Breast epithelium (tissue), 4 donors: ENCODE data around the gene CCDC178. TPM values are rescaled to one million over a fixed set of nuclear protein-coding genes. Genes with fewer than 3 reads are reported as not detected.

Experiments
- DNase-seq, 2 donors: peaks; one replicate each; pipeline ENCODE4 v3.0.0-alpha.2; 2019; ENCODE audit warnings: low spot score in 2 of 2
- H3K27ac ChIP-seq, 2 donors: fragments of 200-600 bp; sonication (generic) in 1 of 2; one replicate each; pipeline ENCODE4 v1.5.1; 2016 to 2019; ENCODE audit warnings: mild to moderate bottlenecking in 1 of 2
- H3K27me3 ChIP-seq, 2 donors: fragments of 200-600 bp; sonication (generic) in 1 of 2; one replicate each; pipeline versions ENCODE4 v1.5.1 to v1.6.0; 2017 to 2019; ENCODE audit warnings: control low read depth in 1 of 2, mild to moderate bottlenecking in 1 of 2
- H3K36me3 ChIP-seq: fragments of 200-600 bp; one replicate; pipeline ENCODE4 v1.5.1; 2019
- H3K4me1 ChIP-seq, 2 donors: fragments of 200-600 bp; sonication (generic); one replicate each; pipeline ENCODE4 v1.5.1; 2016 to 2019; ENCODE audit warnings: control low read depth in 1 of 2
- H3K4me3 ChIP-seq, 3 donors: fragments of 200-600 bp; sonication (generic); 1 replicate in 2 of 3; 2 replicates in 1 of 3; pipeline ENCODE4 v1.5.1; 2016 to 2019; ENCODE audit warnings: mild to moderate bottlenecking in 3 of 3, moderate library complexity in 2 of 3
- H3K9me3 ChIP-seq, 2 donors: fragments of 200-600 bp; sonication (generic) in 1 of 2; one replicate each; pipeline ENCODE4 v1.5.1; 2016 to 2019; ENCODE audit warnings: control low read depth in 1 of 2
- CTCF ChIP-seq, 3 donors: fragments of 450-650 bp; IDR thresholded peaks; one replicate each; pipeline ENCODE4 v1.5.1; 2016 to 2017; ENCODE audit warnings: antibody characterized with exemption in 3 of 3, mild to moderate bottlenecking in 3 of 3, moderate library complexity in 3 of 3
- POLR2A ChIP-seq: fragments of 450-650 bp; IDR thresholded peaks from one replicate; pipeline ENCODE4 v1.6.1; 2016; ENCODE audit warnings: antibody characterized with exemption, mild to moderate bottlenecking, moderate library complexity
- POLR2AphosphoS5 ChIP-seq, 3 donors: sonication (generic); formaldehyde crosslinking; IDR thresholded peaks; one replicate each; pipeline ENCODE4 v1.6.1; 2017; ENCODE audit warnings: antibody characterized with exemption in 3 of 3
- intact Hi-C: fragments of 100-400 bp; cut with DNase I; formaldehyde crosslinking; loops from one replicate; pipeline ENCODE4 v1.15.1; 2023; ENCODE audit warnings: low total_unique reads
- total RNA-seq, 3 donors: library from RNA; depleted of rRNA; stranded (reverse); fragments of >200 nt; gene quantifications; one replicate each; pipeline ENCODE4 v1.1.0, GENCODE V29; 2016

The CCDC178 gene
- total RNA-seq, 3 donors from 2014 or later = 1.6 to 4.6 (median 3.5) TPM

- H3K4me1 ChIP-seq = no peaks in the 10 kb centered on the region
- H3K27me3 ChIP-seq = no peaks in the 10 kb centered on the region
- TF ChIP-seq POLR2AphosphoS5 (IDR thresholded peaks at IDR 0.05) (no peak), POLR2A (no peak), CTCF (IDR thresholded peaks at IDR 0.05) (no peak)
- no peak overlapping the region for H3K27ac ChIP-seq
- H3K36me3 ChIP-seq = no peaks in the 10 kb centered on the region
- intact Hi-C loops = no loop called here
- no peak overlapping the region for H3K4me3 ChIP-seq
- H3K9me3 ChIP-seq = no peaks in the 10 kb centered on the region
- no peak for DNase-seq
Measured at GRCh38 chr18:32918692-32919250, 521.8 kb downstream of the CCDC178 start.

GRCh38 chr18:32915516-32915915 lies 525.0 kb downstream of the CCDC178 start:
- Histone ChIP-seq H3K27ac (no peak overlapping the region), H3K27me3 (no peaks in the 10 kb centered on the region), H3K9me3 (no peaks in the 10 kb centered on the region), H3K36me3 (no peaks in the 10 kb centered on the region), H3K4me1 (no peaks in the 10 kb centered on the region), H3K4me3 (no peak overlapping the region)
- TF ChIP-seq POLR2A = no peak
- TF ChIP-seq POLR2AphosphoS5 (IDR thresholded peaks at IDR 0.05) = no peak
- no peak for DNase-seq
- intact Hi-C loops = no loop called here

DNA sequence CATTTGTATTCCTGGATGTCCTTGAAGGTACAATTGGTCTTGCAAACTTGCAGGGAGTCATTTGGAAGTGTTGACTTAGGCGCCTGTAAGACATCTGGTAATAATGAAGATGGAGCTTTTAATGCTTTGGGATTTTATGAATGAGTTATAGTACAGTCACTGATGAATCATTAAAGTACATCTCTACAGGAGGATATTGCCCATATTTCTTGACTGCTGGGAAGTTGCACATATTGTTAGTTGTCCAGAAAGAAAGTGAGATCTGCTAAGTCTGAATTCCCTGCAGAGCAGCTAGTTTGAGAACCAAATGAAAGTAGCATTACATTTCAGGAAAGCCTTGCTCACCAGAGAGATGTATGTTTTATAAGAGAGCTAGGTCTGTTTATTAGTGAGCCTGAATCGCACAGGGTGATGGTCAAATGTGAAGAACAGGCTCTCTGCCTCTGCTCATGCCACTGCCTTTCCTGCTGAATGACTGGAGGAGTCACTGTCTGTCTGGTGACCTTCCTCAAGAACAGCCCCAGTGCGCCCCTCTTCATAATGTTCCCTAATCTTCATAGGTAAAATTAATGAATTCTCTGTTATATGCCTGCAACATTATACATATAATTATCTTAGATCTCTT lies 528.7 kb downstream of the CCDC178 start:
- no peak for DNase-seq
- intact Hi-C loops = no loop called here
- Histone ChIP-seq H3K4me3 (no peak overlapping the region), H3K27ac (no peak overlapping the region), H3K9me3 (no peaks in the 10 kb centered on the region), H3K36me3 (no peaks in the 10 kb centered on the region), H3K27me3 (no peaks in the 10 kb centered on the region), H3K4me1 (no peaks in the 10 kb centered on the region)
- TF ChIP-seq POLR2AphosphoS5 (IDR thresholded peaks at IDR 0.05) (no peak), POLR2A (no peak), CTCF (IDR thresholded peaks at IDR 0.05) (no peak)

DNA sequence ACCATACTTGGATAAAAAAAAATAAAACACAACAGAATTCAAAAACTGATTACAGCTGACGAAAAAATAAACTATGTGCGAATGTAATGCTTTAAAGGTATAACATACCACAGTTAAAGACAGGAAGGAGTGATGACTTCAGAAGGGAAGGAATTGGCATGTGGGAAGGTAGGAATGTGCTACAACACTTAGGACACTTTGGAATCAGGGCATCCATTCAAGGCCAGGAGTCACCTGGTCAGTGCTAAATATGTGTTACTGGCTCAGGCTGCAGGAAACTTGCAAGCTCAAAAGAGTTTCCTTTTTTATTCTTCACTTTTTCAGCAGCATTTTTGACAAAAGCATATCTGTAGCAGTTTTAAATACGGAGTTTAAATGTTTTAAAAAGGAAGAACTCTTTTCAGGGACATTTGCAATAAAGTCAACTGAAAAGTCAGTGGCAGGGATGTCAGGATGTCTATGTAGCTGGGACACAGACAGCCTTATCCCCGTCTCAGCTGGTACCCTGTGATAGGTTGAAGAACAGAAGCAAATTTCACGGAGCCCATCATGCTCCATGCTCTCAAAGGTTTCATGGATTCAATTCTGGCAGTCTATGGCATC lies 529.7 kb downstream of the CCDC178 start:
- TF ChIP-seq CTCF (IDR thresholded peaks at IDR 0.05) = no peak
- no peak overlapping the region for H3K4me3 ChIP-seq
- H3K27me3 ChIP-seq = no peaks in the 10 kb centered on the region
- no peaks in the 10 kb centered on the region for H3K4me1 ChIP-seq
- intact Hi-C loops = no loop called here
- H3K36me3 ChIP-seq = no peaks in the 10 kb centered on the region
- DNase-seq = no peak
- H3K9me3 ChIP-seq = no peaks in the 10 kb centered on the region
- no peak overlapping the region for H3K27ac ChIP-seq

GRCh38 chr18:32909798-32910561 lies 530.5 kb downstream of the CCDC178 start:
- no peaks in the 10 kb centered on the region for H3K36me3 ChIP-seq
- H3K27ac ChIP-seq = no peak overlapping the region
- intact Hi-C loops = no loop called here
- TF ChIP-seq CTCF (IDR thresholded peaks at IDR 0.05) (no peak), POLR2A (no peak), POLR2AphosphoS5 (IDR thresholded peaks at IDR 0.05) (no peak)
- H3K4me1 ChIP-seq = no peaks in the 10 kb centered on the region
- DNase-seq = no peak
- H3K9me3 ChIP-seq = no peaks in the 10 kb centered on the region
- no peaks in the 10 kb centered on the region for H3K27me3 ChIP-seq
- H3K4me3 ChIP-seq = no peak overlapping the region
